ENCODE measurements around the gene POLR3E. TPM values are rescaled to one million over a fixed set of nuclear protein-coding genes. Genes with fewer than 3 reads are reported as not detected.

The POLR3E gene
- total RNA-seq, 2 experiments from 2014 or later, result 108 to 113 TPM

GRCh38 chr16:22372882-22373661 lies 75.9 kb downstream of the POLR3E start:
- POLR2A ChIA-PET, result interaction anchor here (0.5 to 2.1 kb wide), 6 partner anchors 10 to 775 kb away, joined by 3 to 9 read pairs (median 5); no protein-coding TSS in a partner anchor
- CTCF ChIA-PET, result interaction anchor here (0.6 to 2.0 kb wide), 5 partner anchors 19 to 133 kb away, joined by 3 to 7 read pairs (median 3); no protein-coding TSS in a partner anchor

- ChIA-PET CTCF (interaction anchor here (0.7 to 2.0 kb wide), 4 partner anchors 20 to 54 kb away, joined by 3 to 7 read pairs (median 4); no protein-coding TSS in a partner anchor), POLR2A (interaction anchor here (0.5 to 2.1 kb wide), 4 partner anchors 20 to 775 kb away, joined by 3 to 9 read pairs (median 4); no protein-coding TSS in a partner anchor)
Measured at GRCh38 chr16:22373662-22374310, 76.6 kb downstream of the POLR3E start.

- ChIA-PET POLR2A (interaction anchor here (0.9 to 2.1 kb wide), 3 partner anchors 21 to 63 kb away, joined by 3 to 9 read pairs (median 4); no protein-coding TSS in a partner anchor), CTCF (interaction anchor here (1.2 to 2.1 kb wide), 4 partner anchors 10 to 74 kb away, joined by 3 to 7 read pairs (median 6); no protein-coding TSS in a partner anchor)
Measured at GRCh38 chr16:22374311-22375116, 77.3 kb downstream of the POLR3E start, which contains the start of gene CDR2. Gene CDR2, minus strand, starts transcription at chr16:22374619. Its CDS starts 310 bp downstream, at chr16:22374309.

- ChIA-PET POLR2A (interaction anchor here (0.9 to 1.0 kb wide), 2 partner anchors 22 to 62 kb away, joined by 3 to 4 read pairs; no protein-coding TSS in a partner anchor), CTCF (interaction anchor here (1.2 to 2.1 kb wide), 3 partner anchors 11 to 75 kb away, joined by 3 to 7 read pairs (median 5); no protein-coding TSS in a partner anchor)
Measured at GRCh38 chr16:22375117-22375962, 78.1 kb downstream of the POLR3E start.

GRCh38 chr16:22375963-22376640 lies 78.9 kb downstream of the POLR3E start:
- CTCF ChIA-PET, result interaction anchor here (1.2 to 2.1 kb wide), 3 partner anchors 11 to 76 kb away, joined by 3 to 7 read pairs (median 5); no protein-coding TSS in a partner anchor
- POLR2A ChIA-PET, result no interaction called here

- CTCF ChIA-PET, result no interaction called here
- POLR2A ChIA-PET, result no interaction called here
Measured at GRCh38 chr16:22379656-22380055, 82.4 kb downstream of the POLR3E start.

GRCh38 chr16:22380529-22380928 lies 83.3 kb downstream of the POLR3E start:
- ChIA-PET POLR2A (no interaction called here), CTCF (interaction anchor here (1.0 kb wide), 1 partner anchor 27 kb away, joined by 4 read pairs; no protein-coding TSS in a partner anchor)

- POLR2A ChIA-PET, result no interaction called here
- CTCF ChIA-PET, result interaction anchor here (1.0 kb wide), 1 partner anchor 24 kb away, joined by 3 read pairs; no protein-coding TSS in a partner anchor
Measured at GRCh38 chr16:22381392-22381791, 84.2 kb downstream of the POLR3E start.

GRCh38 chr16:22383827-22384226 lies 86.6 kb downstream of the POLR3E start:
- ChIA-PET CTCF (no interaction called here), POLR2A (no interaction called here)

Other genes with a start within 250 kb of the POLR3E start
- gene VWA3A, start 204.9 kb upstream of the POLR3E start, total RNA-seq, result under 1 TPM in 1 of 2 experiments, not detected in 1; 0.08 TPM
- not detected for gene SDR42E2, start 134.9 kb upstream of the POLR3E start, total RNA-seq
- 10 to 100 TPM; 29.7 to 31.0 TPM for gene EEF2K, start 91.1 kb upstream of the POLR3E start, total RNA-seq
- gene CDR2, start 77.2 kb downstream of the POLR3E start, total RNA-seq, result 10 to 100 TPM; 33.1 to 35.9 TPM
- gene NPIPB5, start 213.5 kb downstream of the POLR3E start, total RNA-seq, result 100 to 1,000 TPM; 169 to 184 TPM

All from activated CD8-positive, alpha-beta memory T cell treated with anti-CD3 and anti-CD28 coated beads for 36 hours (primary cell).